NCI-H2081 (cell line): ENCODE results near the gene GAB2.
"Not testable (repeated sequence)": the region's sequence is repeated elsewhere in the genome, so short reads cannot be mapped to it uniquely, and the experiment has no call there.

Source experiments
- DNase-seq, 2 experiments: peaks; one replicate each; lab custom pipeline; 2025; lab: John Stamatoyannopoulos, UW

Gene GAB2

DNA sequence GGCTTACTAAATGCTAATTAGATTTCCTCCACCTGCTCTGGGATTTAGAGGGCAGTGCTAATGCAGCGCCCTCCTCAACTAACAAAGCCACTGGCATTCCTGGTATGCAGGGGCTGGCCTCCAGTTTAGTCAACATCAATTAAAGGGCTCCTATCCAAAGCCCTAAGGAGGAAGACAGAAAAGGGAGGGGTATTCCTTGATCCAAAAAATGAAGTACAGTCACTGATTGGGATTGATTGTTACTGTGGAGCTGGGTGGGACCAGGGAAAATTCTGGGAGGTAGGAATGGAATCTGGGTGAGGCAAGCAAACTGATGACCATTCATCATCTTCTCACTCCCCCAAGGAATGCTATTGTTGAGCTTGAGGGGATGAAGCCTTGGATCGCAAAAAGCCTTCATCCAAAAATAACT lies 52.2 kb downstream of the GAB2 start:
- DNase-seq, result peak in 1 of 2 experiments; percentile 14

DNA sequence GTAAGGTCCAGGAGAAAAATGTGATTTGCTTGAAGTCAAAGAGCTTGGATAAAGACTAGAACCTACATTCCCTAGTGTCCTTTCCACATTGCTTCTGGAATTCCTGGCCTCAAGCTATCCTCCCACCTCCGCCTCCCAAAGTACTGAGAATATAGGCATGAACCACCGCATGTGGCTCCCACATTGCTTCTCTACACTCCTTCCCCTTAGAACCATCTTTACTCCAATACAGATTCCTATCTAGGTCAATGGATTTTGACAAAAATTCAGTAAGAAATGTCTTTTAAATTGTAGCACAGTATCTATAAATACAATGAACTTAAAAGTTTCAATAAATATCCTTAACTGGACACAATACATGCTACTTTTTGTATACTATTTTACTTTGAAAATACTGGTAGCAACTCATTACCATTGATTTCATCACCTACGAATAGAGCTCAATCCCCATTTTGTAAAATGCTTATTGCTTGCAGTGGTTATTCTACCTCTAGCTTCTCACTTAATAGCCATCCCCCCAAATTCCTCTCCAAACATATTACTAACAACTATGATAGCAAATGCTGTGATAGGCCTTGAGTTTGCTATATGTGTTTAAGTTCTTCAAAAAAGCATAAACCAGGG lies 53.4 kb downstream of the GAB2 start:
- no peak for DNase-seq

DNA sequence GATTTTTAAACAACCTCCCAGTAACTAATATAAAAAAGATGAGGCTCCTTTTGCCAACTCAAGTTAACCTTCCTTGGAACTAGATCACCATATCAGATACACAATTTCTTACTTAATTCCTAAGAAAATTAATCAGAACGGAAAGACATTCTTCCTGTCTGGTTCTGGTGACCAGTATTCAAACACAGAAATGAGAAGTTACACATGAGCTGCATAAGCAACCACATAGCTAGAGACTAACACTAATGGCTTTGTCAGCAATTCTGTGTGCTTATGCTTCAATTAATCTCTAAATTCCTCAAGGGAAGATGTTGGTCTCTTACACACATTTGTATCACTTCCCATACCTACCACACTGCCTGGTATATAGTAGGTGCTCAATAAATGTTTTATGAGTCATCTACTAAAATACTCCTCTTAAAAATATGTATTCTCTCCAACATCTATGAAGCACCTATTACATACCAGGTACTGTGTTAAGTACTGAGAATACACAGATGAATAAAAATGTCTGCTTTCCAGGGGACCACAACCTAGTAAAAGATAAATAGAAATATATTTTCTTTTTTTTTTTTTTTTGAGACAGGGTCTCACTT lies 54.5 kb downstream of the GAB2 start:
- no peak for DNase-seq

DNA sequence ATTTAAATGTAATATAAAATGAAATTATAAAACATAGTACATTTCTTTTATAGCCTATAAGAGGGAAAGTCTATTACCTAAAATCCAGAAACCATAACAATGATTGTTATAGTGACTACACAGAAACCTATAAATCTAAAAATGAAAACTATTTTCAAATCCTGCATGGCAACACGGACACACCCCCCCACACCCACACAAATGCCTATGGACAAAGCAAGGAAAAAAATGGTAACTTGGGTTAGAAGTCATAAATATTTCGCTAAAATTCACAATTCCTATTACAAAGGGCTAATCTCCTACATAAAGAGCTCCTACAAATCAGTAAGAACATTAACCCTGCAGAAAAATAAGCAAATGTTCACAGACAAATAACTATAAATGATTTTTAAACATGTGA lies 56.4 kb downstream of the GAB2 start:
- no peak for DNase-seq

DNA sequence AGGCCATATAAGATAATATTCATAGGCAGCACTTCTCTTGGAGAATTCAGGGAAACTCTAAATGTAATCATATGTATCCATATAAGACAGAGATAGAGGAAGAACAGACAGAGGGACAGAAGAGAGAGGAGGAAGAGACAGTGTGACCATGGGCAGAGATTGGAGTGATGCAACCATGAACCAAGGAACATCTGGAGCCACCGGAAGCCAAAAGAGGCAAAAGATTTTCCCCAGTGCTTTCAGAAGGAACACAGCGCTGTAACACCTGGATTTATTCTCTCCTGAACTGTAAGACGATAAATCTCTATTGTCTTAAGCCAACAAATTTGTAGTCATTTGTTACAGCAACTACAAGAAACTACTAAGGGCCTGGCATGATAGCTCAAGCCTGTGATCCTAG lies 57.7 kb downstream of the GAB2 start:
- DNase-seq, result no peak

DNA sequence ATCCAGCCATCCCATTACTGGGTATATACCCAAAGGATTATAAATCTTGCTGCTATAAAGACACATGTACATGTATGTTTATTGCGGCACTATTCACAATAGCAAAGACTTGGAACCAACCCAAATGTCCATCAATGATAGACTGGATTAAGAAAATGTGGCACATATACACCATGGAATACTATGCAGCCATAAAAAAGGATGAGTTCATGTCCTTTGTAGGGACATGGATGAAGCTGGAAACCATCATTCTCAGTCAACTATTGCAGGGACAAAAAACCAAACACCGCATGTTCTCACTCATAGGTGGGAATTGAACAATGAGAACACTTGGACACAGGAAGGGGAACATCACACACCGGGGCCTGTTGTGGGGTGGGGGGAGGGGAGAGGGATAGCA lies 59.7 kb downstream of the GAB2 start:
- not testable (repeated sequence) for DNase-seq

DNA sequence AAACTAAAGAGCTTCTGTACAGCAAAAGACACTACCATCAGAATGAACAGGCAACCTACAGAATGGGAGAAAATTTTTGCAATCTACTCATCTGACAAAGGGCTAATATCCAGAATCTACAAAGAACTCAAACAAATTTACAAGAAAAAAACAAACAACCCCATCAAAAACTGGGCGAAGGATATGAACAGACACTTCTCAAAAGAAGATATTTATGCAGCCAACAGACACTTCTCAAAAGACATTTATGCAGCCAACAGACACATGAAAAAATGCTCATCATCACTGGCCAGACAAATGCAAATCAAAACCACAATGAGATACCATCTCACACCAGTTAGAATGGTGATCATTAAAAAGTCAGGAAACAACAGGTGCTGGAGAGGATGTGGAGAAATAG lies 60.2 kb downstream of the GAB2 start:
- DNase-seq, result not testable (repeated sequence)

DNA sequence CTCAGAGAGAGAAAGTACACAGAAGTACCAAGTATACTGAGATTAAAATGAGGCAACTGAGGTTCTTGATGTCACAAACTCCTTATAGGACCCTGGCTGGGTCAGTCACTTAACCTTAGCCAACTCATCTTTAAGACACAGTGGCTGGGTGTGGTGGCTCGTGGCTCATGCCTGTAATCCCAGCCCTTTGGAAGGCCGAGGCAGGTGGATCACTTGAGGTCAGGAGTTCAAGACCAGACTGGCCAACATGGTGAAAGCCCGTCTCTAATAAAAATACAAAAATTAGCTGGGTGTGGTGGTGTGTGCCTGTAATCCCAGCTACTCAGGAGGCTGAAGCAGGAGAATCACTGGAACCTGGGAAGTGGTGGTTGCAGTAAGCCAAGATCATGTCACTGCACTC lies 61.9 kb downstream of the GAB2 start:
- not testable (repeated sequence) for DNase-seq

DNA sequence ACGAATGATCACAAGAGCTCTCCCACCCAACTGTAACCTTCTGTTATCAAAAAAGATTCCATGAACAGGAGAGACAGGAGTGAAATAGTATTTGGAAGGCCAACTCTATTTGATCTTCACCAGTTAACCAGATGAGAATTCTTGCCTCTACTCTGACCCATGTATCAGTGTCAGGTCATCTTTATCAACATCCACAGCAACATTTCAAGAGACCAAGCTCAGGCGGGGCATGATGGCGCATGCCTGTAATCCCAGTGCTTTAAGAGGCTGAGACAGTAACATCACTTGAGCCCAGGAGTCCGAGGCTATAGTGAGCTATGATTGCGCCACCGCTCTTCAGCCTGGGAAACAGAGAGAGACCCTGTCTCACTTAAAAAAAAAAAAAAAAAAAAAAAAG lies 62.3 kb downstream of the GAB2 start:
- no peak for DNase-seq

DNA sequence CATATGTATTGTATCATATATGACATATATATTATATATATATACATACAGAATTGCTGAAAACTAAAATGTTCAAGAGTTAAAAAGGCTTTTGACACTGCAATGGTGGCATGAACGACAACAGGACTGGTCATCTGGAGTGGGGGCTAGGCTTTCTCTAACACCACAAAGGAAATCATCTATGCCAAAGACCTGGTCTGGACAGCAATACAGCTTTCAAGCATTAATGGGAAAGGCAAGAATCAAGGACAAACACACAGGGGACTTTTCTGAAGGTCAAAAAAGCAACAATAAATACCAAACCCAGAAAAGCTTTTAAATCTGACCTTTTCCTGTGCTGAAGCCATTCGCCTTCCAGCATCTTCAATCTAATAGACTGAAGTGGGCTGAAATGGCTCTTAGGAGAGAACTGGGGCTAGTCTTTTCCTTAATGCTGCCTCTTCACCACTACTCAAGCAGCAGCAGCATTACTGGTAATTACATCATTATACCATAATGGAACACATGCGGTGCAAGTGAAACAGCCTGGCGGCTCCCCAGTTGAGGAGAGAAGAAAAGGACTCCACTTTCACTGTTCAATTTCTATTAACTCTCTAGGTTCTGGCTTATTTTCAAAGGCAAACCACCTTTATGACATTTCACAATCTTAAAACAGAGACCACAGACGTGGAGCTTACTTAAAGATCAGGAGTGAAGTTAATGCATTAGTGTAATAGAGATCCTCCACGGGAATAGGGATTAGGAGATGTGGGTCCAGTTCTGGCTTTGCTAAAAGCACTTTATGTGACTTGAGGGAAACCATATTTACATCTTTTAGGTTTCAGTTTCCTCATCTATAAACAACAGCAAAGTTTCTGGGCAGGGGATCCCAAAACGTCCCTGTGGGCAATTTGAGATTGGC lies 63.0 kb downstream of the GAB2 start:
- peak; percentile 76 to 91 for DNase-seq

DNA sequence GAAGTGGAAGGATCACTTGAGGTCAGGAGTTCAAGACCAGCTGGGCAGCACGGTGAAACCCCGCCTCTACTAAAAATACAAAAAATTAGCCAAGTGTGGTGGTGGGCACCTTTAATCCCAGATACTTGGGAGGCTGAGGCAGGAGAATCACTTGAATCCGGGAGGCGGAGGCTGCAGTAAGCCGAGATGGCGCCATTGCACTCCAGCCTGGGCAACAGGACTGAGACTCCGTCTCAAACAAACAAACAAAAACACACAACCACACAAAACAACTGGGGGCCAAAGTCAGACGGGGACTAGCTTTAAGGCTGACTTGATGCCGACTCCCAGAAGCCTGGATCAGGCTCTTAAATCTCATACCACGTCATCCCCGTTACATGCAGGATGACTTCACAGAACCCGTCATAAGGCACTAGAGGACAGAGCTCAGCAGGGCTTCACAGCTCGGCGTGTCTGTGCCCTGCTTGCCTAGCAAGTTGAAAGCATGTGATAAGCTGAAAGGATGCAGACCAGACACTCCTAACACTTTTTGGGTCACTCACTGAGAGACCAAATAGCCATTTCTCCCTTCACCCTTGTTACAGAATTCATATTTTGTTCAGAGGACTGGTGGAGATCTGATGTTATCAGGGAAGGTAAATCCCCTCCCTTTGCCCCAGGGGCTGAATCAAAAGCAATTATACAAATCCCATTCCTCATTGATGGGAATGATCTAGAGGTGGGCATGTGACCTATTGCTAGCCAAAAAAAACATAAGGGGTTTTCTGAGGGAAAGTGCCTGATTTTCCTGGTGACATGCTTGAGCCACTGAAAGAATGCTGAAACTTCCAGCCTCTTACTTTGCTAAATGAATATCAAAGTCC lies 65.4 kb downstream of the GAB2 start:
- no peak for DNase-seq

DNA sequence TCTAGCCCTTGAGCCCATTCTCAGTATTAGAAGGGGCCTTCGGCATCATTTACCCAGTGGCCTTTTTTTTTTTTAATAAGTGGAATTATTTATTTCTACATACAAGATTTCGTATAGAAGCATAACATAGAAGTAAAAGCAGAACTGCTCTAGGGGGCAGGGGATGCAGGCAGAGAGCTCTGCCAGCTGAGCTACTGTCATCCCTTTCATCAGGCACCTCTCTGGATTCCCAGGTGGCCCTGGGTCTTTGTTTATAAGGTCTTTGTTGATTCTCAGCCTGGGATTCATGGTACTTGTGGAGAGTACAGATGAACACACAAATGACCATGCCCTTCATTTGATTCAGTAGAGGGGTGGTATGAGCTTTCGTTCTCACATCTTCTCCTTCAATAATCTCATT lies 66.4 kb downstream of the GAB2 start:
- peak; percentile 20 to 65 for DNase-seq

DNA sequence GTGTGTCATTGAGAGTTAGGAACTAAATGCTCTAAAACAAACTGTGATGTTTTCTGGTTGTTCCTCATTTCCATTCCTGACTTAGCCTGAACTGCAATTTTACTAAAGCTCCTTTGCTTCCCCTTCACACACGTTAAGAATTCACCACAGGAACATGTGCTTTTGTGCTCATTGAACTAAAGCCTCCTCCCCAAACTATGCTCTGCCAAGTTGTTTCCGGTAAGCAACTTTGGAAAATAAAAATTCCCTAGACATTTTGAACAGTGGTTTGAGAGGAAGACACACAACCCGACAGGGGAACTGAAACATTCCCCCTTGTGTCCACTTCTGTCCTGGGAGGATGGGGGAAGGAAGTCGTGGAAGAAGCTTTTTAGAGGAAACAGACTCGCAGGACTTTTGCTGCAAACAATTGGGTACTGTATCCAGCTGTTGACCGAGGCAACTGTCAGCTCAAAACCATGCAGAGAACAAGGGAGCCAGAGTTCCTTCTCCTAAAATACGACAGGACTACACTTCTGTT lies 66.9 kb downstream of the GAB2 start:
- peak in 1 of 2 experiments; percentile 39 for DNase-seq

DNA sequence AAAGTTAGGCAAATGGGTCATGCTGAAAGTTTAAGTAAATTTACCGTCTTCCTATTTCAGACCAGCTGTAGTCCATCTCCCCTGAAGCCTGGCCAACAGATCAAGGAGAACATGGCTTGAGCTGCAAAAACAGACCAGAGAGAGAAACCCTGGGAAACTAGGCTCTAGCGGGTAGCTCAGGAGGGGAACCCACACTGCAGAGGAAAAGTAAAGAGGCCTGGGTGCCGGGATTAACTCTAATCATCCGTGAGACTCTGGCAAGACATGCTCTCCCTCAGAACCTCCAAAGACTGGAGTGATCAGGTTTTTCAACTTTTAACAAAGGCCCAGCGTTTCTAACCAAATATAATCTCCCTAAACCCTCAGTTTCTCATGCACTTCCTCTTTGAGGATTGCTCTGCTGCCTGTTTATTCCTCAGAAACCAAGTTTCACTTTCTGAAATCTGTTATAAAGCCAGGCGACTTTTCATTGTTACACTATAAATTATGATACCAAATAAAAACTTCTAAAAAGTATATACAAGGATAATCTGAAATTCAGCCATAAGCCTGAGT lies 67.5 kb downstream of the GAB2 start:
- peak; percentile 10 to 20 for DNase-seq

DNA sequence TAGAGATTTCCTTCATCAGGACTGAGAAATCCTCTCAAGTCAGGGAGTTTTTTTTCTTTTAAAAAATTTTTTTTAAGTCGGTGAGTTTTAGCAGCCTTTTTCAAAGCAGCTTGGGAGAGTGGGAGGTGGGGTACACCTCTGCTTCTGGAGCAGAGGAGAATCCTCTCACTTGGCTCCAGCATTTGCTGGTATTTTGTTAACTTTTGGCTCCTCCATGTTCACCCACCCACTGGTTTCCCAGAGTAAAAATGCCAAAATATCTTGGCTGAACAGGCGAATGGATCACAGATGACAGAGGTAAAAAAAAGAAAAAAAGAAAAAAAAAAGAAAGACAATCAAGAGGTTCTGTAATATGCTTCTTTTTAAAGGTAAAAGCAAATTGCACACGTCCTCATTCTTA lies 68.0 kb downstream of the GAB2 start:
- no peak for DNase-seq

DNA sequence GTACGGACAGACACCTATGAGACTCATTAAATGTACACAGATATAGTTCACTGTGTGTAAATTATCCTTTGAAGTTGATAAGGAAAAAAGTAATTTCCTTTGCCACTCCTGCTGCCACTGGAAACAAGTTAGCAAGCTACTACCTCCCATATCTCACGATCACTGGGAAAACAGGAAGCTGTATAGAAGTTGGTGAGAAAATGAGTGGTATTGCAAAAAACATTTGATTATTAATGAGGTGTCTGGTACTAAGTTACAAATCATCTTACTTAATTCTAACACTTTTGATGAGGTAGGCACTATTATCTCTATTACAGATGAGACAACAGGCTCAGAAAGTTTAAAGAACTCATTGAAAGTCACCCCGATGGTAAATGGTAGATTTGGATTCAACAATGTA lies 68.5 kb downstream of the GAB2 start:
- DNase-seq, result no peak

DNA sequence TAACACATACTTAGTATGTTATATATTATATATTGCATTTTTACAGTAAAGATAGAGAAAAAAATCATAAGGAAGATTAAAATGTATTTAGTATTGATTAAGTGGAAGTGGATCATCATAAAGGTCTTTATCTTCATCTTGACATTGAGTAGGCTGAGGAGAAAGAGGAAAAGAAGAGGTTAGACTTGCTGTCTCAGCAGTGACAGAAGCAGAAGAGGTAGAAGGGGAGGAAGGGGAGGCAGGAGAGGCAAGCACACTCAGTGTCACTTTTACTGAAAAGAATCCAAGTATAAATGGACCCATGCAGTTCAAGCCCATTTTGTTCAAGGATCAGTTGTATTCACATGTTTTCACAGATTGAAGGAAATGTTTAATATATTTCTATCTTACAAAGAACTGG lies 69.7 kb downstream of the GAB2 start:
- no peak for DNase-seq

DNA sequence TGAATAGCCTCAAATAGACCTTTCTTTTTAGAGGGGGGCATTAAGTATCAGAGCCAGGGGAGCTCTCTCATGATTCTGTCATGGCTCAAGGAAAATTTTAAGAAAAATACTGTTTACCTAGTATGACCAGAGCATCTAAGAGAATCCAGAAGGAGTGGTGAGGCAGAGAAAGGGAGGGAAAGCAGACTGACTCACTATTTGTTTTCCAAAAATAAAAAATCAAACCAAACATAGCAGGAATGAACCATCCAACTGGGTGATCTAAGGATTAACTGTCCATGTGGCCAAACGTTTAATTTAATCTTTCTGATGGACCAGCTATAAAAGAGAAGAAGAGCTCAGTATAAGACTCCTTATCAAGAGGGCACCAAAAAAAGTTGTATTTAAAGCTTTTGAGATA lies 70.8 kb downstream of the GAB2 start:
- no peak for DNase-seq

DNA sequence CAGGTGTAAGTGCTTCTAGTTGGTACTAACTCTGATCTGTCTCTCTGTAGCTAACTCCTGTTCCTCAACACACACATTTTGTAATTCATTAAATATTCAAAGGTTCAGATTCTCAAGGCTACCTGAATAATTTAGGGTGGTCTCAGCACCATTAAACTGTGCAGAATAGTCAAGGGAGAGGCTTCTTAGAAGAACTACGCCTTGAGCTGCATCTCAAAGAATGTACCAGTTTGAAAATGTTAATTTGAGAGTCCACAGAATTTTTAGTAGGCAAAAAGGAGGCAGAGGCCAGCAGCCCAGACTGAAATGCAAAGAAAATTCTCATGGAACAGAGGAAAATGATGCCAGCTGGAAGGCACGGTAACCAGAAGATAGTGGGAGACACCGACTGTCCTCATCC lies 72.2 kb downstream of the GAB2 start:
- DNase-seq, result no peak

DNA sequence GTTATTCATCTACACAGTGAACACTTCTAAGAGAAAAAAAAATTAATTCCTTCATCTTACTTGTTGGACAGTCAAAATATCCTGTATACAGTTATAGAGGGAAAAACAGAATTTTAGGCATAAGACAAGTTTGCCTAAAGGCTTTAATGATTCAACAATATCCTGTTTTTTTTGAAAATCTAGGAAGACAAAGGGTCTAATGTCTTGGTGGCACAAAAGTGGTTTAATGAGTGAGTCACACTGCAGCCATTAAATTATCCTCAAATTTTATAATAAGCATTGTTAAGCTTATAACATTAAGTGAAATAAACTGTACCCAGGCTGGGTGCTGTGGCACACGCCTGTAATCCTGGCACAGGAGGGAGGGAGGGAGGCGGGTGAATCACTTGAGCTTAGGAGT lies 72.9 kb downstream of the GAB2 start:
- DNase-seq, result no peak

DNA sequence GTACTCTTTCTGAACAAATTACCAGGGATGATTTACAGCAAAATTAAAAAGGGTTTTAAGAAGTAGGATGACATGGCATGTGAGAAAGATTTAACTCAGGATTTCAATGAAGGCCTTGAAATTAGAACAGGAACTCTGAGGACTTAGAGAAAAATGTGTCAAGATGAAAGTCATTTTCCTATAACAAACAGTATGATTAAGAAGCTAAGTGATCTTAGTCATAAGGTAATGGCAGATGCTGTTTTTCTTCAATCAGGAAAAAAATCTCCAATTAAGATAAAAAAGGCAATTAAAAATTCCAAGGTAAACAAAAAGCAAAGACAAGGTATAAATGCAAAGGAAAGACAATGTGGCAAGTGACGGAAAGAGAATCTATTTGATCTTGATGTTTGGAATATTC lies 73.5 kb downstream of the GAB2 start:
- DNase-seq, result no peak

DNA sequence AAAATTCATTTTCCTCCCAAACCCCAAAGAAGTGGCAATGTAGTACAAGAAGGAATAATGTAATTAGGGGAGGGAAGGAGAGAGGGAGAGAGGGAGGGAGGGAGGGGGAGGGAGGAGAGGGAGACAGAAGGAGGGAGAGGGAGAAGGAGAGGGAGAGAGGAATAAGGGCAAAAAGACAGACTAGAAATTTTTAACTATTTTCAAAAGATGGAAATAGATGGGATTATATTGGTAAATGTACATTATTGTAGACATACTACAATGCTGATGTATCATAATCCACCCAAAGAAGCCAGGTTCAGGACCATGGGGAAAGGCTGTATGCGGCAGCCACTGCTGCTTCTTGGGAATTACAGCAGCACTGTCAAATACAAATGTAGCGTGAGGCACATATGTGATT lies 74.3 kb downstream of the GAB2 start:
- DNase-seq, result no peak
